CD4-positive, alpha-beta T cell treated with Interferon gamma for 1 hour (primary cell): ENCODE results near the gene PAIP1.
"Not testable (repeated sequence)": the region's sequence is repeated elsewhere in the genome, so short reads cannot be mapped to it uniquely, and the experiment has no call there.

Experiments
- DNase-seq: peaks from one replicate; pipeline ENCODE4 v3.0.0-alpha.2; 2020

The PAIP1 gene

GRCh38 chr5:43514816-43515677 lies 41.8 kb downstream of the PAIP1 start, which contains the start of gene C5orf34:
Gene C5orf34 (minus strand): TSS chr5:43515148. CDS start chr5:43509339, 5,809 bp downstream.
- peak; percentile 91 for DNase-seq

GRCh38 chr5:43514471-43514815 lies 42.4 kb downstream of the PAIP1 start:
- no peak for DNase-seq

DNA sequence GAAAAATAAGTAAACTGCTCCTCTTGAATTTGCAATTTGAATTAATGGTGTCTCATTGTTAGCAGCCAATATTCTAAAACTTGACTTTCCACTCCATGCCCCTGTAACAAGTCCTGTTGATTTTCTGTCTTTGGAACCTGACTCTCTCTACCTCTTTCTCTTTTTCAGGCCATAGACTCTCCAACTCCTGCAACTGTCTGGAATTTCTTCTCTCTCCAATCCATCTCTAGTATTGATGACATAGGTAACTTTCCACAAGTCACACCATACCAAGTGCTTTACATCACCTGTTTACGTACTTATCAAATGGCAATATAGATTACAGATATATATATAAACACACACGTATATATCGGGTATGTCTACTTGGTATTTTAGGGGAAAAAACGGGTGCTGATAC lies 42.9 kb downstream of the PAIP1 start:
- no peak for DNase-seq

GRCh38 chr5:43511062-43511461 lies 45.8 kb downstream of the PAIP1 start:
- DNase-seq = not testable (repeated sequence)

- DNase-seq = no peak
Observed at GRCh38 chr5:43498581-43498980, 58.3 kb downstream of the PAIP1 start.

- no peak for DNase-seq
Observed at GRCh38 chr5:43497311-43498104, 59.4 kb downstream of the PAIP1 start.

DNA sequence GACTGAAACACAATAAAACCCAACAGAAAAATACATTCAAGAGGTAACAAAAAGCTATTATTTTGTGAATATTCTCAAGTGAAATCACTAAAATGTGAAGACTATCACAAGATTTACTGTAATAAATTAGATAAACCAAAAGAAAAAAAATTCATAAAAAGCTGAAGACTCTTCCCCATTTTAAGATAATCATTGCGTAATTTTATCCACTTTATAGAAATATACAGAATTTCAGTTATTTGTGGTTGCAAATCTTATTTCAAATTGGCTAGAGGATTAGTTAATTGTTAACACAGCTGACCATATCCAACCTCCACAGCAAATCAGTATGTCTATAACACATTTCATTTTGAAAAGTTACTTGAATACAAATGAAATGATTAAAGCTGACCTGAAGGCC lies 65.6 kb downstream of the PAIP1 start:
- no peak for DNase-seq

GRCh38 chr5:43486353-43486752 lies 70.5 kb downstream of the PAIP1 start:
- no peak for DNase-seq

GRCh38 chr5:43485406-43485805 lies 71.5 kb downstream of the PAIP1 start:
- DNase-seq = no peak

GRCh38 chr5:43484106-43484849 lies 72.6 kb downstream of the PAIP1 start:
- peak; percentile 86 for DNase-seq

DNA sequence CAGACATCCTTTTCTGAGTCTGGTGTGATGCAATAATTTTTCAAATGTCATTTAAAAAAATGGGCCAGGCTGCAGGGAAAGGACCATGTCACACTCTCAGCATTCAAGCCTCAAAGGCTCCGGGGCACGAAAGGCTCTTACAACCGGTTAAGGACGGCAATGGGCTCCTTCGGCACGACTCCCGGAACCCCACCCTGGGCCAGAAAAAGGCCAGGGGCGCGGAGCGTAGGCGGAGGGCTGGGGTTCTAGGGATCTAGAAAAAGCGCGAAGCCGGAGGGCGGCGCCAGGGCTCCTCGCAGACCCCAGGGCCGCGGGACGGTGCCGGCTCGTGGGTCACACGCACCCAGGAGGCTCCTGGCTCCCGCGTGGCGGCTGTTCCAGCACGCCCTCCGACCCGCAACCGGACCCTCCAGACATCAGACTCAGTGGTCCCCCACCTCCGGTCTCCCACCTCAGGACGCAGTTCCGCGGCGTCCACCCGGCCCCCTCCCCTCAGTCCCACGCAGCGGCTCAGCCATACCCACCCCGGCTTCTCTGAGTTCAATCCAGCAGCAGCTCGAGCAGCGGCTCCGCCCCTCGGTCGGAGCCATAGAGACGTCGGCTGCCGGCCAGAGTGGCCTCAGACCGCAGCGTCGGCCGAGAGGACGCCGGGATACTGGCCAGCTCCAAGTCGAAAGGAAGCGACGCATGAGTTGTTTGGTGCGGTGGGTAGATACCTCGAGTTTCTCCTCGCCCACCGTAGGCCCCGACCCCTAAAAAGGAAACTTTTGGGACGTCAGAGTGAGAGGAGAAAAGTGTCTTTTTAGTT lies 73.4 kb downstream of the PAIP1 start, which contains the start of gene TMEM267:
TMEM267 (minus strand) TSS at position 568 of the 808 bp plus-strand sequence. CDS start 29,896 bp downstream, outside the sequence.
- DNase-seq = peak; percentile 90

DNA sequence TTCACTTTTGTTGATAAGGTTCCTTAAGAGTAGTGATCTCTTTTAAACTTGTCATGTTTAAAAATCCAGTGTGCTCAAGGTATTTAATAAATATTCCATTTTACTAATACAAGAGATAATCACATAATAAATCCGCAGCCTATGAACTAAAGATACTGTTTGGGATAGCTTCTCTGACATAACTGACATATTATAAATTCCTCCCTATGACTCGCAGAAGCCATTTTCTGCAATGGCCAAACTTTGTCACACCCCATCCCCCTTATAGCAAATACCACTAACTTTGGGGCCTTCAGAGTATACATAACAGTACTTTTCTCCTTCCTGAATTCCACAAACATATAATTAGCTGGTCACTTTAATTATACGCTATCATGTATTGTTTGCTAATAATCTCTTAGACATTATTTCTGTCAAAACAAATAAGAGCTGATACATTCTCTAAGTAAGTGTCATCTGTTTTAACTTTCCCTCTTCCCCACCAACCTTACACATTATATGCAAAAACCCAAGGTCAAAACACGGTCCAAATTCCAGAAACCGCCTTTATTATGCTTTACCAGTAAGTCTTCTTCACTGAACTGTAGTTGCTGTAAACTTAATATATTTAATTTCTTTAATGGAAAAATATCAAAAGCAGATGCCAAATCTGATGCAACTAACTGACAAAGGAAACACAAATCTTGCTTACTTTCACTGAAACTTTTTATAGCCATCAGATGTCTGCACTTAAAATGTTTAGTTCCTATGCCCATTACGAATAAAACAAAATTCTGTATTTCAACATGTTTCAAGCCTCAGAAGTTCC lies 74.2 kb downstream of the PAIP1 start:
- DNase-seq = no peak
